ENCODE results near the gene MOB1B.

- TF ChIP-seq CTCF (IDR thresholded peaks at IDR 0.05) (no peak), POLR2AphosphoS5 (IDR thresholded peaks at IDR 0.05) (no peak), POLR2A (IDR thresholded peaks at IDR 0.05) (no peak), EP300 (IDR thresholded peaks at IDR 0.05) (no peak)
Measured at GRCh38 chr4:71011451-71011850, 109.3 kb downstream of the MOB1B start.

Measured in upper lobe of left lung (tissue), 4 donors.